ENCODE measurements around the gene SCUBE1.

Gene SCUBE1

GRCh38 chr22:43319661-43320486, 23.3 kb downstream of the SCUBE1 start:
- H3K4me1 ChIP-seq: no peaks in the 10 kb centered on the region
- no peak overlapping the region for H3K4me3 ChIP-seq (ENCODE audit: low read depth, low read length)
- H3K9me3 ChIP-seq (ENCODE audit: control insufficient read depth, low read length): no peaks in the 10 kb centered on the region
- H3K27ac ChIP-seq: no peak overlapping the region
- no peaks in the 10 kb centered on the region for H3K36me3 ChIP-seq (ENCODE audit: control insufficient read depth, insufficient read depth, low read length)
- H3K9ac ChIP-seq: no peak overlapping the region
- H3K79me2 ChIP-seq: no peaks in the 10 kb centered on the region
- H3K27me3 ChIP-seq (ENCODE audit: control insufficient read depth, insufficient read depth, low read length): no peaks in the 10 kb centered on the region
- TF ChIP-seq, protein P1, sequence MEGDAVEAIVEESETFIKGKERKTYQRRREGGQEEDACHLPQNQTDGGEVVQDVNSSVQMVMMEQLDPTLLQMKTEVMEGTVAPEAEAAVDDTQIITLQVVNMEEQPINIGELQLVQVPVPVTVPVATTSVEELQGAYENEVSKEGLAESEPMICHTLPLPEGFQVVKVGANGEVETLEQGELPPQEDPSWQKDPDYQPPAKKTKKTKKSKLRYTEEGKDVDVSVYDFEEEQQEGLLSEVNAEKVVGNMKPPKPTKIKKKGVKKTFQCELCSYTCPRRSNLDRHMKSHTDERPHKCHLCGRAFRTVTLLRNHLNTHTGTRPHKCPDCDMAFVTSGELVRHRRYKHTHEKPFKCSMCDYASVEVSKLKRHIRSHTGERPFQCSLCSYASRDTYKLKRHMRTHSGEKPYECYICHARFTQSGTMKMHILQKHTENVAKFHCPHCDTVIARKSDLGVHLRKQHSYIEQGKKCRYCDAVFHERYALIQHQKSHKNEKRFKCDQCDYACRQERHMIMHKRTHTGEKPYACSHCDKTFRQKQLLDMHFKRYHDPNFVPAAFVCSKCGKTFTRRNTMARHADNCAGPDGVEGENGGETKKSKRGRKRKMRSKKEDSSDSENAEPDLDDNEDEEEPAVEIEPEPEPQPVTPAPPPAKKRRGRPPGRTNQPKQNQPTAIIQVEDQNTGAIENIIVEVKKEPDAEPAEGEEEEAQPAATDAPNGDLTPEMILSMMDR (IDR thresholded peaks at IDR 0.05): no peak
- no peak overlapping the region for H3K4me2 ChIP-seq (ENCODE audit: low read length)
- H2AFZ ChIP-seq: no peak overlapping the region

DNA sequence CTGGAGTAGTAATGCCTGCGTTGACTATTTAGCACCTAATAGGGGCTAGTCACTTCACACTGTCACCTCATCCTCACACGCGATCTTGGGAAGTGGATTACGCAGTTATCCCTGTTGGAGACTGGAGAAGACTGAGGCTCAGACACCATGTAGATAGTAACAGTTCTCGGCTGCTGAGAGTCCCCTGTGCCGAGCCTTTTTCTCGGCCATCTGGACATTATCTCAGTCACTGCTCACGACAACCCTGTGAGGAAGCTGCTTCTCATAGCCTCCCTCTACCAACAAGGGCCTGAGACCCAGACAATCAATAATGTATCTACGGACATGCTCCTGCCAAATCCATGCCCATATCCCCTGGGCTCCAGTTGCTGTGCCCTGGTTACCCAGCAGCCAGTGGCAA, 25.9 kb downstream of the SCUBE1 start:
- no peak overlapping the region for H3K9ac ChIP-seq
- no peak overlapping the region for H2AFZ ChIP-seq
- H3K27me3 ChIP-seq (ENCODE audit: control insufficient read depth, insufficient read depth, low read length): no peaks in the 10 kb centered on the region
- H3K4me1 ChIP-seq: no peaks in the 10 kb centered on the region
- no peak overlapping the region for H3K4me2 ChIP-seq (ENCODE audit: low read length)
- no peak overlapping the region for H3K4me3 ChIP-seq (ENCODE audit: low read depth, low read length)
- TF ChIP-seq, protein P1 (IDR thresholded peaks at IDR 0.05): no peak
- H3K36me3 ChIP-seq (ENCODE audit: control insufficient read depth, insufficient read depth, low read length): no peaks in the 10 kb centered on the region
- H3K27ac ChIP-seq: no peak overlapping the region
- H3K9me3 ChIP-seq (ENCODE audit: control insufficient read depth, low read length): no peaks in the 10 kb centered on the region
- H3K79me2 ChIP-seq: no peaks in the 10 kb centered on the region

GRCh38 chr22:43315687-43316217, 27.4 kb downstream of the SCUBE1 start:
- no peaks in the 10 kb centered on the region for H3K4me1 ChIP-seq
- H3K9ac ChIP-seq: no peak overlapping the region
- H3K79me2 ChIP-seq: no peaks in the 10 kb centered on the region
- TF ChIP-seq, protein P1 (IDR thresholded peaks at IDR 0.05): no peak
- H3K4me2 ChIP-seq (ENCODE audit: low read length): no peak overlapping the region
- H3K27me3 ChIP-seq (ENCODE audit: control insufficient read depth, insufficient read depth, low read length): no peaks in the 10 kb centered on the region
- H3K9me3 ChIP-seq (ENCODE audit: control insufficient read depth, low read length): no peaks in the 10 kb centered on the region
- no peak overlapping the region for H3K27ac ChIP-seq
- H2AFZ ChIP-seq: no peak overlapping the region
- H3K36me3 ChIP-seq (ENCODE audit: control insufficient read depth, insufficient read depth, low read length): no peaks in the 10 kb centered on the region
- H3K4me3 ChIP-seq (ENCODE audit: low read depth, low read length): no peak overlapping the region

- H3K79me2 ChIP-seq: no peaks in the 10 kb centered on the region
- TF ChIP-seq, protein P1 (IDR thresholded peaks at IDR 0.05): no peak
- H3K27ac ChIP-seq: no peak overlapping the region
- no peaks in the 10 kb centered on the region for H3K27me3 ChIP-seq (ENCODE audit: control insufficient read depth, insufficient read depth, low read length)
- no peaks in the 10 kb centered on the region for H3K36me3 ChIP-seq (ENCODE audit: control insufficient read depth, insufficient read depth, low read length)
- H3K4me1 ChIP-seq: no peaks in the 10 kb centered on the region
- no peak overlapping the region for H2AFZ ChIP-seq
- no peaks in the 10 kb centered on the region for H3K9me3 ChIP-seq (ENCODE audit: control insufficient read depth, low read length)
- H3K4me2 ChIP-seq (ENCODE audit: low read length): no peak overlapping the region
- H3K4me3 ChIP-seq (ENCODE audit: low read depth, low read length): no peak overlapping the region
- no peak overlapping the region for H3K9ac ChIP-seq
Observed at GRCh38 chr22:43314611-43315010, 28.6 kb downstream of the SCUBE1 start.
